Activated CD4-positive, alpha-beta T cell treated with anti-CD3 and anti-CD28 coated beads, Interleukin-2, Interleukin-4, amounts not matched to agents 100 ng/mL and 50 ng/mL, durations not matched to agents 16 hours and 8 hours (primary cell): ENCODE measurements around the gene ARHGEF28.

Source experiments
- DNase-seq: peaks from one replicate; pipeline ENCODE4 v3.0.0-alpha.2; 2020; ENCODE audit warnings: low spot score

Gene ARHGEF28

DNA sequence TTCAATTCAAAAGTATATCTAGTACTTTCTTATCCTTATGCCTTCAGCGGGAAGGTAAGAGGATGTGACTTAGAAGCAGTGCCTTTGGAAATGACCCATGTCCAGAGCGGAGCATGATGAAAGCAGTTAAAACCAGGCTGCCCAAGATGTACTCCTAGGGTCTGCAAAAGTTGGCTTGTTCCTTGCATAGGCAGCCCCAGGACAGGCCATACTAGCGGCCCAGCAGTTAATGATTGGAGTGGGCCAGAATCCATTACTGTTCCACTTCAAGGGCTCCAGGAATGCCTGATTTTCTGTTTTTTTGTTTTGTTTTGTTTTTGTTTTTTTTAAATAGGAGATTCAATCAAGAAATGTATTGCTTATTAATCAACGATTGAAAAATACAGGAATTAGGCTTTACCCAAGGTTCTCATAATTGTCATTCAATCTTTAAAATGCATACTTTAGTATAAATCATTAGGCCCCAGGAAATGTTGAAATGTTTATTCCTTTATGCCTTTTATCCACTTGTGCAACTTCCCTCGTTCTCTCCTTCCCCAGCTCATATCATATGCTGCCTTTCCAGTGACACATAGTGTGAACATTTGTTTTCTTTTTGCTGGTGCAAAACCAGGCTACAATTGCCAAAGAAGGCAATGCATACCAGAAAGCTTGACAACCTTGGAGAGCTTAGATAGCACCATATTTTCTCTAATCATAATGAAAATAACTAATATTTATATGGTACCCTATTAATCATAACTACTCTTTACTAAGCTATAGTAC is 190.8 kb downstream of the ARHGEF28 start:
- DNase-seq = no peak

DNA sequence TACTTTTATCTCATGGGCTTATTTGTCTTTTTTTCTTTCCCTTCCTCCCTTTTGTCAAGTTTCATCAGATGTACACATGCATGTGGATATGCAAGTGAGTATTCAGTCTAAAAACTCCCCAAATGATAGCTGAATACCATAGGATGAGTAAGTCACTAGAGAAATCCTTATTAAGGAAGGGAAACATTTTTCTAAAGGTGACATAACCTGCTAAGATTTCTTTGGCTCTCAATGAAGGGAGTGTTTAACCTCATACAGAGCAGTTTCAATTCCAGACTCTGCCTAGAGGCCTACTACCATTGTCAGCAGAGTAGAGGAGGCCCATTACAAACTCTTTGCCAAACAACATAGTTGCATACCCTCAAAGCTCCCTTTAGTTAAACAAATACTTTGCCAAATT is 192.4 kb downstream of the ARHGEF28 start:
- DNase-seq = no peak

DNA sequence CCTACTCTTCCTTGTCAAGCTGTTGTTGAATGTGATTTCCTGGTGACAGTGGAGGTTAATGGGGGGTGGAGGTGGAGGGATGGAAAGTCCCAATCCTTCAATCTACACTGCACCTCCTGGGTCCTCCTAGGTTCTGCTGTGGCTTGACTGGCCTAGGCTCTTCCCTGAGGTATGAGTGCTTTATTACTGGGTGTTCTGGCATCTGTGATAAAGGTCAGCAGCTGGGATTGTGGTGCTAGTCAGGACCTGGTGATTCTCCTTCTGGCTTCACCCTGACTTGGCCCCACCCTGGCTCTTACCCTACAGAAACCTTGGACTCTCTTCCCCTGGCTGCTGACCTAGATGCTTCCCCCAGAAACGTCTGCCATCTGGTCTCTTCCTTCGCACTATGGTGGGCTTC is 194.3 kb downstream of the ARHGEF28 start:
- DNase-seq = no peak

DNA sequence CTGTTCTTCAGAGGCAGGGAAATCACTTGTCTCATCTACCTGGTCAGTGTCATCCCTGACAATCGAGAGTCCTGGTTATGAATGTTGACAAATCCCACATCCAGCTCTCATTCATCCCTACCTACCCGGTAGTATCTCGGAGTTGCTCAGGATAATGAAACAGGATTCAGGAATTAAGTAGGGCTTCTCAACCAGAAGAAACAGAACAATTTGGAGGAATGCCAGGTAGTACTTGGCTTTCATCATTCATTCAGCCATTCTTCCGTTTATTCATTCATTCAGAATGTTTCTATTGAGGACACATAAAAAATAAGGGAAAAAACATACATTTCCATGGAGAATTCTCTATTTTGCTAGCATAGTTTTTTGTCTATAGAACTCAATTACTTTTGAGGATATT is 195.0 kb downstream of the ARHGEF28 start:
- DNase-seq = no peak

DNA sequence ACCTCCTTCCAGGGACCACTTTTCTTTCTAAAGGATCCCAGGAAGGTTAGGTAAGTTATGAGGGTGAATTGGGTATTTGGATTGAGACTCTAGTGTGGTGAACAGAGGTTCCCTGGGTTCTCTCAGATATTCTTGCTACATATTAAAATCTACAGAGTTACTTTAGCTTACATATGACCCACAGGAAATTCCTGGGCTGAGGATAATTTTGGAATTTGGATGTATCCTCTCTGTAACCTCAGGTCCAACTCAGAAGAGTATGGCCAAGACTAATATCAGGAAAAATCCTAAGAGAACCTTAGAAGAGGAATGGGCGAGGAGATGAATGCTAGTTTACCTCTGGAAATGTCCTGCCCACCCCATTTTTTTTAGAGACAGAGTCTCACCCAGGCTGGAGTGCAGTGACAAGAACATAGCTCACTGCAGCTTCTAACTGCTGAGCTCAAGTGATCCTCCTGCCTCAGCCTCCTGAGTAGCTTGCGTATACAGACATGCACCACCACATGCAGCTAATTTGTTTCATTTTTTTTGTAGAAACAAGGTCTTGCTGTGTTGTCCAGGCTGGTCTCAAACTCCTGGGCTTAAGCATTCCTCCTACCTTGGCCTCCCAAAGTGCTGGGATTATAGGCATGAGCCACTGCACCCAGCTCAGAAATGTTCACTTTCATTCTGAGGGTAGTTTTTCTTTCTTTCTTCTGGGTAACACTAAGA is 196.4 kb downstream of the ARHGEF28 start:
- no peak for DNase-seq

- DNase-seq = no peak
These were observed 197.0 kb downstream of the ARHGEF28 start for GRCh38 chr5:73822989-73823339.

DNA sequence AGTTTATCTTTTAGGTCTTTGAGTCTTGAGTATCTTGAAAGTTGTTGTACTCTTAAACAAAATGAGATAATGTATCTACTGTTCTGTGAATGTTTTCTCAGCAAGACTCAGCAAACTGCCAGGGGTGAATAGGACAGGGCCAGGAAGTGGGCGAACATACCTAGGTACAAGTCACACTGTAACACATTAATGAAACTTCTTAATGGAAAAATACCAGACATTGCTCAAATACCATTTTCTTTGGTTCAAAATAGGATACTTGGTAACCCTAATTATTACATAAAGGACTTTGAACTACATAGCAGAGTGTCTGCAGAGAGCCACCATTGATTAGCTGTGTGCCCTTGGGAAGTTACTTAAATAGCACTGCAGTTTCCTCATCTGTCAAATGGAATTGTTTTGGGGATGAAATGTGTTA is 197.5 kb downstream of the ARHGEF28 start:
- no peak for DNase-seq

- DNase-seq = no peak
These were observed 199.2 kb downstream of the ARHGEF28 start for GRCh38 chr5:73825199-73825598.

GRCh38 chr5:73825736-73826135 is 199.7 kb downstream of the ARHGEF28 start:
- DNase-seq = no peak

- no peak for DNase-seq
These were observed 200.5 kb downstream of the ARHGEF28 start for GRCh38 chr5:73826301-73827105.

DNA sequence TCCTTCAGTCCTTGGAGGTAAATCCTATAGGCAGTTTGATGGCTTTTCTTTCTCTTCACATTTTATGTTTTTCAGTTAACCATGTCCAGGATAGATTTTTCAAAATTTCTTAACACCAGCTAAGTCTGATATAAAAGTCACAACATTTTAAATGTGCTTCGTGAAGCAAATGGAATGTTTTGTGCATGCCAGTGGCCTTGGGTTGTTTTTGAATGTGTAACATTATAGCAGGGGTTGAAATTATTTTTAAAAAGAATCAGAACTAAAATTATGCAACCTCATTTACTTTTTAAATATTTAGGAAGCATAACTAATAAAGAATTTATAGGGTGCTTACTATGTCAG is 201.1 kb downstream of the ARHGEF28 start:
- DNase-seq = no peak

DNA sequence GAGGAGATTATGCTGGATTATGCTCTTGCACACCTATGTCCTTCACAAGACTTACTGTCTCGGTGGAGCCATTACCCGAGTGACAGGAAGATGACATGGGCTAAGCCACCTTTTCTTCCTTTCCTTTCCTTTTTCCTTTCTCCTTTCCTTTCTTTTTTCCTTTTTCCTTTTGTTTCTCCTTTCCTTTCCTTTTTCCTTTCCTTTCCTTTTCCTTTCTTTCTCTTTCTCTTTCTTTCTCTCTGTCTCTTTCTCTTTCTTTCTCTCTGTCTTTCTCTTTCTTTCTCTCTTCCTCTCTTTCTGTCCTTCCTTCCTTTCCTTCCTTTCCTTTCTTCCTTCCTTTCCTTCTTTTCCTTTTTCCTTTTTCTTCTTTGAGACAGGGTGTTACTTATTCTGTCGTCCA is 202.5 kb downstream of the ARHGEF28 start:
- DNase-seq = no peak

- no peak for DNase-seq
These were observed 204.7 kb downstream of the ARHGEF28 start for GRCh38 chr5:73830646-73831045.

- no peak for DNase-seq
These were observed 205.1 kb downstream of the ARHGEF28 start for GRCh38 chr5:73831066-73831465.

DNA sequence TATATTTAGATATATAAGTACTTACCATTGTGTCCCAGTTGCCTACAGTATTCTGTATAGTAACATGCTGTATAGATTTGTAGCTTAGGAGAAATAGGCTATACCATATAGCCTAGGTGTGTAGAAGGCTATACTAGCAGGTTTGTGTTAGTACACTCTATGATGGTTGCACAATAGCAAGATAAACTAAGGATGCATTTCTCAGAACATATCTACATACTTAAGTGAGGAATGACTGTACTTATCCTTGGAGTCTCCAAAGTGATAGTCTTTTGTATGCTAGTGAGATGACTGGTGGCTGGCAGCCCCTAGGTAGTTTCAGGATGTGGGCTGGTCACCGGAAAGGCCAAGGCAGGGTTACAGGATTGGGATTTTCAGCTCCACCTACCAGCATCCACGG is 208.7 kb downstream of the ARHGEF28 start:
- no peak for DNase-seq

DNA sequence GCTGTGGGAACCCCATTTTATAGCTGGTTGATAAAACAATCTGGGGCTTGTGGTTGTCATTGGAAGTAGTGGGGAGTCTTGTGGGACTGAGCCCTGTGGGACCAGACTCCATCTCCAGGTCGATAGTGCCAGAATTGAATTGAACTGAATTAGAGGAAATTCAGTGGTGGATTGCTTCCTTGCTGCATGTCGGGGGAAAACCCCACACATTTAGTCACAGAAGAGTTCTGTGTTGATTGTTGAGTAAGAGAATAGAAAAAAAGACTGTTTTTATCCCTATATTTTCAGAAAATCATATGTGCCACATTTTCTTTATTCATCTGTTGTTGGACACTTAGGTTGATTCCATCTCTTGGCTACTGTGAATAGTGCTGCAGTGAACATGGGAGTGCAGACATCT is 209.7 kb downstream of the ARHGEF28 start:
- no peak for DNase-seq

GRCh38 chr5:73836607-73837006 is 210.6 kb downstream of the ARHGEF28 start:
- DNase-seq = no peak

DNA sequence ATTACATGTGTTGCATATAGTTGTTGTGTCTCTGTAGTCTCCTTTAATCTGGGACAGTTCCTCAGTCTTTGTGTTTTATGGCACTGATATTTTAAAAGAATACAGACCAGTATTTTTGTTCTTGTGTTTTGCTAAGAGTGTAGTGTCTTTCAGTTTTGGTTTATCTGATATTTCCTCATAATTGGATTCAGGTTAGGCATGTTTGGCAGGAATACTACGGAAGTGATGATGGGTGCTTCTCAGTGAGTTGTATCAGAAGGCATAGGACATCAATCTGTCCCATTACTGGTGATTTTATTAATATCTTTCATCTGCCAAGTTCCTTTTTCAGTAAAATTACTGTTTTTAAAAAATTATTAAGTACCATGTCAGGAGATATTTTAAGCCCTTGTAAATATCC is 212.9 kb downstream of the ARHGEF28 start:
- no peak for DNase-seq

- no peak for DNase-seq
These were observed 215.6 kb downstream of the ARHGEF28 start for GRCh38 chr5:73841641-73842040.

GRCh38 chr5:73844165-73844564 is 218.2 kb downstream of the ARHGEF28 start:
- DNase-seq = no peak

DNA sequence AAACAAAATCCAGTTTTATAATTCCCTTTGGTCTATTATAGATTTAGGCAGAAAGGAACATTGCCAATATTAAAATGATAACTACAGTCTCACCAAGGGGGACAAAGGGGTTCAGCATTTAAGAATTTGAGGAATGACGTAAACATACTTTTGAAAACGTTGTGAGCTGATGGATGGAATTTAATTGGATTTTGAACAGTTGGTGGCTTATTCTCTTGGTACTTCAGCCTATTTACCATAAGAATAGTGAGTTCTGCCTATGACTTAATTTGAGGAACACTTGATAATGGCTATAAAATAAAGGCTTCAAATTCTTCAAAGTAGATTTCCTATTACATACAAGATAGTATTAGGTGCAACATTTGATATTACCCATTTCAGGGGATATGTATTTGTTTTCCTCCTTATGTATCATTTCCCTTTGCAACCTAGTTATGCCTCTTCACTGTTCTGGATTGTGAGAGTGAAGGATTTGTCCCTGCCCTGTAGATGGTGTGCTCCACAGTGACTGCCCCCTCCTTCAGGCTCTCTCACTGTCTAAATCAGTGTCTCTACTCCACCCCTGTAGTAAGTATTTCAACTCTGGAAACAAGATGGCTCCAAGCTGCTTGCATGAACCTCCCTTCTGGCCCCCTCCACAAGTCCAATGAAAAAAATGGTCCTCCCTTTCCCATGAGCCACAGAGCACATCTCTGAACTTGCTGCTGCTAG is 225.6 kb downstream of the ARHGEF28 start:
- DNase-seq = no peak

GRCh38 chr5:73853091-73853490 is 227.1 kb downstream of the ARHGEF28 start:
- DNase-seq = no peak
